ENCODE measurements around the gene RANBP17. TPM values are rescaled to one million over a fixed set of nuclear protein-coding genes. Genes with fewer than 3 reads are reported as not detected.

RANBP17 gene
- total and polyA plus RNA-seq, 2 of the 4 experiments (the other 2 are of a cell fraction) = 8.2 to 29.0 TPM

GRCh38 chr5:171010816-171011215 is 149.0 kb downstream of the RANBP17 start:
- Histone ChIP-seq H3K4me2 (ENCODE audit: low read depth, low read length) (no peak overlapping the region), H2AK5ac (ENCODE audit: low read depth, low read length) (no peak overlapping the region), H3K9me3 (ENCODE audit: control insufficient read depth, insufficient read depth, low read length) (no peaks in the 10 kb centered on the region), H3K18ac (ENCODE audit: low read depth, low read length) (no peak overlapping the region), H2AFZ (replicated peaks; ENCODE audit: low read length, poor library complexity) (no peak overlapping the region), H4K8ac (ENCODE audit: low read depth in 2 of 2, low read length in 2 of 2) (no peak overlapping the region), H4K5ac (ENCODE audit: low read depth, low read length) (no peak overlapping the region), H3K27ac (ENCODE audit: insufficient read depth, low read length) (no peak overlapping the region), H3K4me1 (ENCODE audit: control insufficient read depth, insufficient read depth, low read length) (no peaks in the 10 kb centered on the region), H2BK120ac (ENCODE audit: low read depth, low read length) (no peak overlapping the region), H4K20me1 (ENCODE audit: insufficient read depth, low read length) (no peaks in the 10 kb centered on the region), H2AK9ac (replicated peaks; ENCODE audit: low read depth, low read length, poor library complexity) (no peak overlapping the region), H3K9ac (ENCODE audit: low read depth, low read length) (no peak overlapping the region), H3K23ac (ENCODE audit: low read depth, low read length) (no peak overlapping the region), H3K4ac (ENCODE audit: low read depth, low read length) (no peak overlapping the region), H2BK15ac (ENCODE audit: low read depth, low read length) (no peak overlapping the region), H3K9me1 (ENCODE audit: insufficient read depth, low read length) (no peaks in the 10 kb centered on the region), H3K14ac (replicated peaks; ENCODE audit: low read depth, low read length) (no peak overlapping the region), H2BK5ac (ENCODE audit: low read depth, low read length, poor library complexity, severe bottlenecking) (no peak overlapping the region), H3K36me3 (ENCODE audit: control insufficient read depth, insufficient read depth, low read length) (no peaks in the 10 kb centered on the region), H3K56ac (ENCODE audit: extremely low read depth, insufficient read depth, low read length) (no peak overlapping the region), H4K91ac (ENCODE audit: insufficient read depth, low read depth, low read length) (no peak overlapping the region), H3K27me3 (ENCODE audit: control insufficient read depth, insufficient read depth, low read length) (no peaks in the 10 kb centered on the region), H3K79me1 (ENCODE audit: low read depth in 1 of 2, low read length in 2 of 2) (no peaks in the 10 kb centered on the region), H2BK20ac (ENCODE audit: low read depth, low read length) (no peak overlapping the region), H3K4me3 (ENCODE audit: insufficient read depth, low read depth, low read length) (no peak overlapping the region)
- dilution Hi-C loops (cut with HindIII; ENCODE audit: low sequenced_read_pairs, unreplicated experiment) = no loop called here
- ChIA-PET CTCF (no interaction called here), POLR2A (ENCODE audit: unreplicated experiment) (no interaction called here)
- in situ Hi-C loops (cut with MboI; ENCODE audit: low sequenced_read_pairs) = no loop called here
- no peak for DNase-seq
- intact Hi-C loops (cut with micrococcal nuclease) = no loop called here
- no TSS peak for BruUV-seq (replicated peaks)
- ATAC-seq (ENCODE audit: low read depth) = no peak
- TF ChIP-seq FOS (IDR thresholded peaks at IDR 0.05; ENCODE audit: low read depth, low read length) (no peak), CHD1 (IDR thresholded peaks at IDR 0.05; ENCODE audit: low read depth, low read length) (no peak), SMC3 (IDR thresholded peaks at IDR 0.05; ENCODE audit: low read depth, low read length) (no peak), ELK1 (IDR thresholded peaks at IDR 0.05; ENCODE audit: borderline replicate concordance, low read depth, low read length) (no peak), RAD21 (IDR thresholded peaks at IDR 0.05; ENCODE audit: low read length) (no peak), MAFK (IDR thresholded peaks at IDR 0.05; ENCODE audit: low read depth, low read length) (no peak), MAZ (IDR thresholded peaks at IDR 0.05; ENCODE audit: borderline replicate concordance, low read depth, low read length) (no peak), CTCF (conservative IDR thresholded peaks at IDR 0.05; ENCODE audit: low read depth, low read length) (no peak), RFX5 (IDR thresholded peaks at IDR 0.05; ENCODE audit: low read depth, low read length) (no peak)
- TF ChIP-seq, protein P1, sequence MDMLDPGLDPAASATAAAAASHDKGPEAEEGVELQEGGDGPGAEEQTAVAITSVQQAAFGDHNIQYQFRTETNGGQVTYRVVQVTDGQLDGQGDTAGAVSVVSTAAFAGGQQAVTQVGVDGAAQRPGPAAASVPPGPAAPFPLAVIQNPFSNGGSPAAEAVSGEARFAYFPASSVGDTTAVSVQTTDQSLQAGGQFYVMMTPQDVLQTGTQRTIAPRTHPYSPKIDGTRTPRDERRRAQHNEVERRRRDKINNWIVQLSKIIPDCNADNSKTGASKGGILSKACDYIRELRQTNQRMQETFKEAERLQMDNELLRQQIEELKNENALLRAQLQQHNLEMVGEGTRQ (IDR thresholded peaks at IDR 0.05; ENCODE audit: low read depth, low read length) = no peak
- no CpG with 5 or more reads among the region's 2 CpGs for WGBS, 2 experiments (ENCODE audit: extremely low coverage in 2 of 2, insufficient read length in 1 of 2)

Measured in IMR-90 (cell line).